GM10266 (cell line): Measurements from ENCODE around the gene MYBPHL.

Experiments
- DNase-seq: peaks from one replicate; pipeline ENCODE4 v3.0.0; 2012; ENCODE audit errors: extremely low spot score
- CTCF ChIP-seq: IDR thresholded peaks from 2 replicates; pipeline ENCODE4 v1.5.1; 2012; ENCODE audit warnings: mild to moderate bottlenecking, low read depth; ENCODE audit not compliant: control insufficient read depth, insufficient read depth; ENCODE audit errors: missing control alignments

MYBPHL gene

GRCh38 chr1:109272021-109272799, 34.6 kb downstream of the MYBPHL start:
- TF ChIP-seq CTCF = no peak
- DNase-seq = no peak

- no peak for TF ChIP-seq CTCF
- no peak for DNase-seq
Observed at GRCh38 chr1:109271458-109271857, 35.4 kb downstream of the MYBPHL start.

GRCh38 chr1:109270623-109271317, 36.0 kb downstream of the MYBPHL start:
- no peak for DNase-seq
- TF ChIP-seq CTCF = no peak

GRCh38 chr1:109269981-109270622, 36.7 kb downstream of the MYBPHL start:
- no peak for TF ChIP-seq CTCF
- no peak for DNase-seq

GRCh38 chr1:109269212-109269980, 37.4 kb downstream of the MYBPHL start:
- no peak for TF ChIP-seq CTCF
- no peak for DNase-seq

GRCh38 chr1:109268431-109269211, 38.2 kb downstream of the MYBPHL start:
- DNase-seq = no peak
- TF ChIP-seq CTCF = no peak
